NCI-H345 treated with DMSO at 0.1 percent for 48 hours (cell line): Measurements from ENCODE around the gene OSBPL3.
"Not testable (repeated sequence)": the region's sequence is repeated elsewhere in the genome, so short reads cannot be mapped to it uniquely, and the experiment has no call there.

ENCODE experiments used
- DNase-seq: peaks from one replicate; lab custom pipeline; 2025; ENCODE audit not compliant: unreplicated experiment; lab: John Stamatoyannopoulos, UW

Gene OSBPL3

GRCh38 chr7:24808518-24808917 lies 171.5 kb downstream of the OSBPL3 start:
- no peak for DNase-seq

GRCh38 chr7:24802300-24802699 lies 177.7 kb downstream of the OSBPL3 start:
- DNase-seq = no peak

GRCh38 chr7:24801883-24802282 lies 178.1 kb downstream of the OSBPL3 start:
- DNase-seq = no peak

GRCh38 chr7:24800667-24801066 lies 179.3 kb downstream of the OSBPL3 start:
- no peak for DNase-seq

DNA sequence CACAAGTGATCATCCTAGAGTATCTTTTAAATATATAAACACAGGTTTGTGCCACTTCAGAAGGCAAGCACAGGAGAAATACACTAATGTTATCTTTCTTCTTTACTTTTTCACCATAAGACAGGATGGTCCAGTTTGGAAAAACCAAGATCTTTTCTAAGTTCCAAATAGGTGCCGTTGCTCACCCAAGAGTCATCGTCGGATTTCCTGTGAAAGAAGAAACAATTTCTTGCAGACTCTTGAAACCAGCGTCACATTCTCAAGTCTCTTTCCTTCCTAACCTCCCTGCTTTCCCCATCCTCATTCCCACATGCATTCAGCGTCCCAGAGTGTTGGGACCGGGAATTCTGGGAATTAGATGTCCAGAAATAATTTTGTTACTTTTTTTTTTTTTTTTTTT lies 179.9 kb downstream of the OSBPL3 start:
- DNase-seq = no peak

DNA sequence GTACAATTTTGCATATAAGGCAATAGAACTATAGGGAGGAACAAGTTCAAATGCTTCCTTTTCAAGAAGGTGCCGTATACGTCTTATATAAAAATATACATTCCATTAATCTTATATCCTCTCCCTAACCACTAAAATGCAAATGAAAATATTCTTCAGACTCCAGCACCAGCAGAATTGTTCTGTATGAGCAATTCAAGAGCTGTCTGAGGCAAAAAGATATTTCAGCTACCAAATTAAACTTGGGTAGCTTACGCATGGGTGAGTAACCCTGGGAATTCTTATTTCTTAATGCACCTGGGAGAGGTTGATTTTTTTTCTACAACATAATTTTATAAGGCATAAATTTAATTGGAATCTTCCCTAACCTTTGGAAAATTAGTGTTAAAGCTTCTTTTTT lies 180.5 kb downstream of the OSBPL3 start:
- DNase-seq = no peak

DNA sequence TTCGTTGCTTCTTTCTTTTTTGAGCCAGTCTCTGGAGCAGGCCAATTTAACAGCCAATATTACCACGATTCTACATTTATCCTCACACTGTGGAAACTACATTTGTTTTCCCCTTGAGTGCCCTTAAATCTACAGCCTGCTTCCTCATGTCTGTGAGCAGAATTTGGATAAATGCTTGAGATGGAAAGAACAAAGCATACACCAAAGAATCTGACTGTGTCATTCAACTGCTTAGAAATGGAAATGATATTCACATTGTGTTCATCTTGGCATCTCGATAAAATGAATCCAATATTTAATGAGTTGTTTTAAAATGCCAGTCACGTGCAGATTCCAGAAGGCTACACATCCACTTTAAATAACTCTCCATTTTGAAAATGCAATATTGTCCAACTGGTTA lies 181.7 kb downstream of the OSBPL3 start:
- DNase-seq = no peak

GRCh38 chr7:24797270-24797669 lies 182.7 kb downstream of the OSBPL3 start:
- no peak for DNase-seq

DNA sequence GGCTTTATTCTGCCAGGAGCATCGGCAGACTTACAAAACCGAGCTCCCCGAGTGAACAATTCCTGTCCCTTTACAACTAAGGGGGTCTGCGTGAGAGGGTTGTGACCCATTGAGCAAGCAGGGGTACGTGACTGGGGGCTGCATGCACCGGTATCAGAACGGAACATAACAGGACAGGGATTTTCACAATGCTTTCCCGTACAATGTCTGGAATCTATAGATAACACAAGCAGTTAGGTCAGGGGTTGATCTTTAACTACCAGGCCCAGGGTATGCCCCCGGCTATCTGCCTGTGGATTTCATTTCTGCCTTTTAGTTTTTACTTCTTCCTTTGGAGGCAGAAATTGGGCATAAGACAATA lies 184.6 kb downstream of the OSBPL3 start:
- DNase-seq = no peak

DNA sequence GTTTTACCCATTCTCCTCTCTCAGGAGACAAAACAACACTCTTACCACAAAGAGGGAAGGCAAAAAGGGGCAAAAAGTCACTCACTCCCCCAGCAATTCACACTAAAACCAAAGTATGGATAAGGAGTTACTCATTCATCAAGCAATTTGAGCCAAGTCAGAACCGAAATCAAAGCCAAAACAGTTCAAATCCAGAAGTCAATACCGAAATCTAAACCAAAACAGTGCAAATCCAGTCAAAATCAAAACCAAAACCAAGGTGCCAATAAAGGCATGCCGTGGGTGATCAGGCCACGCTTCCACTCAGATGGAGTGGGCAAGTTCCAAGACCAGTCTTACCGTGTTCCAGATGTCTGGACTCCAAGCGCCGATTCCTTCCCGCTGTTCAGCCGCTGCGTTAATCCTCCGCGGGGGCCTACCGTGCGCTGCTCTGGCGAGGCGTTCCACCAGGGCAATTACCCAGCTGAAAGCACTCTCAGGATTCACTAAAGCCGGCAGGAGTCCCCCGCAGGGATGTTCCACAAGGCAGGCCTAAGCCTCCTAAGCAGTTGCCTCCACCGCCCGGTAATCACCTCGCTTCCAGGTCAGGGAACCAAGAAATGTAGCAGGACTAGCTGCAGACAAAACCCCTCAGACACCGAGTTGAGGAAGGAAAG lies 185.1 kb downstream of the OSBPL3 start:
- not testable (repeated sequence) for DNase-seq

DNA sequence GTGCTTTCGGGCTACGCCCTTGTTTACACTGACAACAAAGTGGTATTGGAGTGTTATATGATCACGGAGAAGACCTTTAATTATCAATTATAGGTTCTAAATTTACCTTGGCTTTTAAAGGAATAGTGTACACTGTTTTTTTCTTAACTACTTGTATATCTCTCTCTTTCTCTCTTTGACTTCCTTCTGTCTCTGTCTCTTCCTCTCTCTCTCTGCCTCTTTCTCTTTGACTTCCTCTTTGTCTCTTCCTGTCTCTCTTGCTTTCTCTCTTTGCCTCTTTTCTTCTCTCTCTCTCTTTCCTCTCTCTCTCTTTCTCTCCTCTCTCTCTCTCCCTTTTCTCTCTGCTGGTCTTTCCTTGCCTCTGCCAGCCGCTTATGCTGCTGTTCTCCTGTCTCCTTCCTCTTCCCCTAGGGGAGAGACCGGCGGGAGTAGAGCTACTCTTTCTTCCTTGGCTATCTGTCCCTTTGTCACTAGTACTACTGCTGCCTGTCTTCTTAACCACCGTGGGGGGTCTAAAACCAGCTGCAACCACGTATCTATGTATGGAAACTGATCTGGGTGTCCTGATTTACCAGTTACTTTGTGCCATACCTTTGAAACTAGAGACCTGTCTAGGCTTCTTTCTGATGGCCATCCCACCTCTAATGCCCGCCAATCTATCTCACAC lies 185.9 kb downstream of the OSBPL3 start:
- DNase-seq = no peak

DNA sequence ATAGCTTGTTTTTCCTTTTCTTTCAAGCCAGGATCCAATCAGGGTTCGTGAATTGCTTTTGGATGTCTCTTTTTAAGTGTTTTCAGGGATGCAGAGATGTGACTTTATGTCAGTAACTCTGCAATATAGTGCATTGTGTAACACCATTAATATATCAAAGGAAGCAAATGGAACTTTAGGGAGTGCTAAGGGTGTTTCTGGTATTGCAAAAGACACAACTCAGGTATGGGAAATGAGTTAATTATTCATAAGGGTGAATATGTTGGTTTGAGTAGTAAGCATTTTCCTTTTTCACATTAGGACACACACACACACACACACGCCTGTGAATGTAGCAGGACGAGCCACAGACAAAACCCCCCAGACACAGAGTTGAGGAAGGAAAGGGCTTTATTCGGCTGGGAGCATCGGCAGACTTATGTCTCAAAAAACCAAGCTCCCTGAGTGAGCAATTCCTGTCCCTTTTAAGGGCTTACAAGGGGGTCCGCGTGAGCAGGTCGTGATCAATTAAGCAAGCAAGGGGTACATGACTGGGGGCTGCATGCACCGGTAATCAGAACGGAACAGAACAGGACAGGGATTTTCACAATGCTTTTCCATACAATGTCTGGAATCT lies 190.9 kb downstream of the OSBPL3 start:
- no peak for DNase-seq

GRCh38 chr7:24788075-24788474 lies 191.9 kb downstream of the OSBPL3 start:
- no peak for DNase-seq

DNA sequence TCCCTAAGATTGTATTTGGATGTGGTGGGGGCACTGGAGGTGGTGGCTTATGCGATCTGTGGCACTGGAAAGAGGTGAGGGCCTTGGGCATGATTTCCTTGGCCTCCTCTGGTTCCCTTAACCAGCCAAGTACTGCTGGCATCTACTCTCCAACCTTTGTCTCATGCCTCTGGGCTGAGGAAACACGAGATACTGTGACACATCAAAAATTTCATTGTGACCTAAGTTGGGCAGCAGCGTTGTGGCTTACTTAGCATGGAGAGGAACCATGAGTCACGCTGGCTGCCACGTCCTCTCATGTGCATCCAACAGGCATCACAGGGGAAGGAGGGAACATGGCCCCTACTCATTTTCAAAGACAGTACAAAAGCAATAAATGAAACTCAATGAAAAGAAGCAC lies 193.0 kb downstream of the OSBPL3 start:
- DNase-seq = no peak

GRCh38 chr7:24786306-24786705 lies 193.7 kb downstream of the OSBPL3 start:
- no peak for DNase-seq

DNA sequence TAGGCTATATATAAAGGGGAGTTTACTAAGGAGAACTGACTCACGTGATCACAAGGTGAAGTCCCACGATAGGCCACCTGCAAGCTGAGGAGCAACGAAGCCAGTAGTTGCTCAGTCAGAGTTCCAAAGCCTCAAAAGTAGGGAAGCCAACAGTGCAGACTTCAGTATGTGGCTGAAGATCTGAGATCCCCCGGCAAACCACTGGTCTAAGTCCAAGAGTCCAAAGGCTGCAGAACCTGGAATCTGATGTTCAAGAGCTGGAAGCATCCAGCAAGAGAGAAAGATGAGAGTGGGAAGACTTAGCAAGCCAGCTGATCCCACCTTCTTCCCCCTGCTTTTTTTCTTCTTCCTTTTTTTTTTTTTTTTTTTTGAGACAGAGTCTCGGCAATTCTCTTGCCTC lies 195.7 kb downstream of the OSBPL3 start:
- DNase-seq = no peak

DNA sequence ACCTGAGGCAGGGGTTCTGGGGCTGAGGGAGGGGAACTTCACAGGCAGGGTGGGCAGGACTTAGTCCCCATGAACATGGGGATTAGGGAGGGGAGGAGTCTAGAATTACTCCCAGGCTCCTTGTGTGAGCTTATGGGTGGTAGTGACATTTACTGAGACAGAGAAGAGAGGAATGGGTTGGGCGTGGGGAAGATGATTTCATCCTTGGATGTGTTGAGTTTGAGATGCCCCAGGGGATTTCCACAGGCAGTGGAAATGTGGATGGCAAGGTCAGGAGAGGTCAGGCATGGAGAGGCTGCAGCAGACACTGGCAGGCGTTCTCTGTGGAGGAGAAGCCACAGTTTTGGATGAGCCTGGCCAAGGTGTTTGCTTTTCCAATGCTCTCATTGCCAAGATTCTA lies 196.3 kb downstream of the OSBPL3 start:
- DNase-seq = no peak

- no peak for DNase-seq
Observed at GRCh38 chr7:24781106-24781505, 198.9 kb downstream of the OSBPL3 start.

GRCh38 chr7:24779283-24779655 lies 200.7 kb downstream of the OSBPL3 start:
- DNase-seq = no peak

GRCh38 chr7:24778543-24779282 lies 201.3 kb downstream of the OSBPL3 start:
- DNase-seq = no peak

DNA sequence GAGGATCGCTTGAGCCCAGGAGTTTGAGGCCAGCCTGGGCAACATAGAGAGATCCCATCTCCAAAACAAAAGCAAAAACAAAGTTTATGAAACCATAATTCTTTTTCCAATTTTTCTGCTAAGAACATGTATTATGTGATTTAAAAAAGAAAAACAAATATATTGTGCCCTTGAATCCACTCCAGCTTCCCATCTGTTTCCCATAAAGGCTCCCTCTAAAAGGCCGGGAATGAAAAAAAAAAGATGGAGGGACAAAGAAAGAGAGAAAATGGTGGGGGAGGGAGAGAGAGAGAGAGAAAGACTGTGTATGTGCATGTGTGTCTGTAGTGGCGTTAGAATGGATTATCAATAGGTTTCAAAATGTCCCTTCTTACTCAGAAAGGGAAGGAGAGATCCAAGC lies 202.2 kb downstream of the OSBPL3 start:
- DNase-seq = no peak

- DNase-seq = no peak
Observed at GRCh38 chr7:24773646-24774045, 206.3 kb downstream of the OSBPL3 start.
